Activated CD8-positive, alpha-beta memory T cell treated with anti-CD3 and anti-CD28 coated beads for 4 hours (primary cell): ENCODE measurements around the gene NUPR2.
"Not testable (repeated sequence)": the region's sequence is repeated elsewhere in the genome, so short reads cannot be mapped to it uniquely, and the experiment has no call there.

Experiments
- DNase-seq, 2 donors: peaks; one replicate each; pipeline ENCODE4 v3.0.0-alpha.2; 2020; ENCODE audit warnings: low read depth in 2 of 2

The NUPR2 gene

GRCh38 chr7:56086761-56087160, 29.5 kb downstream of the NUPR2 start:
- DNase-seq = no peak

GRCh38 chr7:56083150-56083785, 32.9 kb downstream of the NUPR2 start:
- DNase-seq = no peak

- DNase-seq = no peak
Observed at GRCh38 chr7:56081626-56082340, 34.4 kb downstream of the NUPR2 start.

- DNase-seq = not testable (repeated sequence)
Observed at GRCh38 chr7:56080726-56081435, 35.3 kb downstream of the NUPR2 start.

- no peak for DNase-seq
Observed at GRCh38 chr7:56079450-56080185, 36.6 kb downstream of the NUPR2 start.

- no peak for DNase-seq
Observed at GRCh38 chr7:56078196-56078595, 38.0 kb downstream of the NUPR2 start.

- no peak for DNase-seq
Observed at GRCh38 chr7:56077681-56078080, 38.5 kb downstream of the NUPR2 start.

GRCh38 chr7:56074371-56074791, 41.8 kb downstream of the NUPR2 start:
- peak; percentile 35 to 36 for DNase-seq

GRCh38 chr7:56066376-56066775, 49.8 kb downstream of the NUPR2 start:
- not testable (repeated sequence) for DNase-seq
